HG02884 (cell line): ENCODE data around the gene CCDC102A.
A peak's percentile ranks its signal among the peaks of the same experiment; 100 is the strongest.
"Not testable (repeated sequence)": the region's sequence is repeated elsewhere in the genome, so short reads cannot be mapped to it uniquely, and the experiment has no call there.

ENCODE experiments used
- ATAC-seq: cut with Tn5 transposase; IDR thresholded peaks from one replicate; pipeline ENCODE4 v1.9.1; 2021; ENCODE audit warnings: mild to moderate bottlenecking, moderate library complexity; ENCODE audit not compliant: unreplicated experiment

Gene CCDC102A

GRCh38 chr16:57566436-57566835 is 30.1 kb upstream of the CCDC102A start:
- no peak for ATAC-seq

GRCh38 chr16:57565461-57565860 is 29.1 kb upstream of the CCDC102A start:
- no peak for ATAC-seq

- ATAC-seq: no peak
Measured at GRCh38 chr16:57564571-57565270, 28.4 kb upstream of the CCDC102A start.

- ATAC-seq: no peak
Measured at GRCh38 chr16:57563761-57564160, 27.4 kb upstream of the CCDC102A start.

- ATAC-seq: no peak
Measured at GRCh38 chr16:57563487-57563750, 27.0 kb upstream of the CCDC102A start.

- ATAC-seq: no peak
Measured at GRCh38 chr16:57562669-57563486, 26.5 kb upstream of the CCDC102A start.

GRCh38 chr16:57562066-57562465 is 25.7 kb upstream of the CCDC102A start:
- ATAC-seq: no peak

- ATAC-seq: no peak
Measured at GRCh38 chr16:57559072-57559790, 22.9 kb upstream of the CCDC102A start.

- no peak for ATAC-seq
Measured at GRCh38 chr16:57556941-57557541, 20.7 kb upstream of the CCDC102A start.

- ATAC-seq: no peak
Measured at GRCh38 chr16:57555831-57556230, 19.5 kb upstream of the CCDC102A start.

- ATAC-seq: no peak
Measured at GRCh38 chr16:57551057-57551456, 14.7 kb upstream of the CCDC102A start.

GRCh38 chr16:57549730-57550129 is 13.4 kb upstream of the CCDC102A start:
- no peak for ATAC-seq

GRCh38 chr16:57548408-57548807 is 12.0 kb upstream of the CCDC102A start:
- ATAC-seq: no peak

- ATAC-seq: not testable (repeated sequence)
Measured at GRCh38 chr16:57547524-57547923, 11.2 kb upstream of the CCDC102A start.

GRCh38 chr16:57544124-57544653 is 7.8 kb upstream of the CCDC102A start:
- peak; percentile 83 for ATAC-seq

GRCh38 chr16:57541754-57542435 is 5.5 kb upstream of the CCDC102A start:
- no peak for ATAC-seq

- no peak for ATAC-seq
Measured at GRCh38 chr16:57540906-57541753, 4.8 kb upstream of the CCDC102A start.

GRCh38 chr16:57540387-57540786 is 4.0 kb upstream of the CCDC102A start:
- no peak for ATAC-seq

- ATAC-seq: peak; percentile 47
Measured at GRCh38 chr16:57539072-57539796, 2.9 kb upstream of the CCDC102A start.
